Right lobe of liver (tissue), 4 donors: Measurements from ENCODE around the gene NUCB1.

Experiments
- CTCF ChIP-seq, 4 donors: fragments of 200-600 bp in 3 of 4; fragments of 450-650 bp in 1 of 4; IDR thresholded peaks; one replicate each; pipeline versions ENCODE4 v1.5.1 to v1.8.0; 2016 to 2022; ENCODE audit warnings: antibody characterized with exemption in 4 of 4, mild to moderate bottlenecking in 2 of 4
- POLR2A ChIP-seq: fragments of 450-650 bp; IDR thresholded peaks from one replicate; pipeline ENCODE4 v1.6.1; 2017; ENCODE audit warnings: antibody characterized with exemption, mild to moderate bottlenecking
- donor health status: DM: no; HTN: no; CAD: no.
- donor health status: DM: no; HTN: no; CAD: no.
- donor health status: DM: no; HTN: yes; CAD: no.

- no peak for TF ChIP-seq CTCF (IDR thresholded peaks at IDR 0.05)
- TF ChIP-seq POLR2A: peak; percentile 41
Observed at GRCh38 chr19:48907671-48908070, 7.6 kb downstream of the NUCB1 start.
